ENCODE results near the gene TFAM. TPM values are rescaled to one million over a fixed set of nuclear protein-coding genes. Genes with fewer than 3 reads are reported as not detected.

The TFAM gene
- total RNA-seq, 6 experiments from 2014 or later: 15.2 to 23.0 (median 19.7) TPM

GRCh38 chr10:58438340-58438871 is 53.2 kb downstream of the TFAM start:
- Histone ChIP-seq H3K4me3 (no peak overlapping the region), H3K9me3 (no peaks in the 10 kb centered on the region), H3K4me1 (no peaks in the 10 kb centered on the region), H3K27me3 (no peaks in the 10 kb centered on the region), H3K27ac (no peak overlapping the region), H3K36me3 (no peaks in the 10 kb centered on the region)
- DNase-seq (no peak), ATAC-seq (no peak)
- intact Hi-C loops (cut with DNase I): no loop called here
- TF ChIP-seq POLR2A (IDR thresholded peaks at IDR 0.05): no peak
- TF ChIP-seq CTCF (IDR thresholded peaks at IDR 0.05): no peak
- 63% methylated on average over 3 of the region's 3 CpGs for WGBS (ENCODE audit: insufficient coverage, low coverage, low lambda C conversion rate, missing lambda C conversion rate)

- ATAC-seq (no peak), DNase-seq (no peak)
- Histone ChIP-seq H3K27me3 (no peaks in the 10 kb centered on the region), H3K4me3 (no peak overlapping the region), H3K9me3 (no peaks in the 10 kb centered on the region), H3K36me3 (no peaks in the 10 kb centered on the region), H3K4me1 (no peaks in the 10 kb centered on the region), H3K27ac (no peak overlapping the region)
- WGBS (ENCODE audit: insufficient coverage, low coverage, low lambda C conversion rate, missing lambda C conversion rate): 57% methylated on average over 1 of the region's 1 CpG
- TF ChIP-seq CTCF (IDR thresholded peaks at IDR 0.05) (no peak), POLR2A (IDR thresholded peaks at IDR 0.05) (no peak)
- intact Hi-C loops (cut with DNase I): no loop called here
Measured at GRCh38 chr10:58438986-58439385, 53.8 kb downstream of the TFAM start.

GRCh38 chr10:58439632-58440364 is 54.6 kb downstream of the TFAM start:
- no peak overlapping the region for H3K27ac ChIP-seq
- WGBS (ENCODE audit: insufficient coverage, low coverage, low lambda C conversion rate, missing lambda C conversion rate): 69% methylated on average over 5 of the region's 5 CpGs
- no peak overlapping the region for H3K4me3 ChIP-seq
- intact Hi-C loops (cut with DNase I): no loop called here
- DNase-seq (no peak), ATAC-seq (no peak)
- no peaks in the 10 kb centered on the region for H3K4me1 ChIP-seq
- H3K36me3 ChIP-seq: no peaks in the 10 kb centered on the region
- H3K27me3 ChIP-seq: no peaks in the 10 kb centered on the region
- no peak for TF ChIP-seq CTCF (IDR thresholded peaks at IDR 0.05)
- TF ChIP-seq POLR2A (IDR thresholded peaks at IDR 0.05): no peak
- no peaks in the 10 kb centered on the region for H3K9me3 ChIP-seq

- Histone ChIP-seq H3K4me1 (no peaks in the 10 kb centered on the region), H3K9me3 (no peaks in the 10 kb centered on the region), H3K4me3 (no peak overlapping the region), H3K27me3 (no peaks in the 10 kb centered on the region), H3K27ac (no peak overlapping the region), H3K36me3 (no peaks in the 10 kb centered on the region)
- TF ChIP-seq CTCF (IDR thresholded peaks at IDR 0.05) (no peak), POLR2A (IDR thresholded peaks at IDR 0.05) (no peak)
- ATAC-seq (no peak), DNase-seq (no peak)
- 88% methylated on average over 1 of the region's 1 CpG for WGBS (ENCODE audit: insufficient coverage, low coverage, low lambda C conversion rate, missing lambda C conversion rate)
- intact Hi-C loops (cut with DNase I): no loop called here
Measured at GRCh38 chr10:58440484-58440883, 55.3 kb downstream of the TFAM start.
